Vagina (tissue), 2 donors: ENCODE measurements around the gene SCAMP4.

ENCODE experiments used
- POLR2A ChIP-seq, 2 donors: fragments of 450-650 bp; IDR thresholded peaks; one replicate each; pipeline ENCODE4 v1.6.1; 2017; ENCODE audit warnings: antibody characterized with exemption in 2 of 2, mild to moderate bottlenecking in 2 of 2, moderate library complexity in 2 of 2
- POLR2AphosphoS5 ChIP-seq, 2 donors: sonication (generic); formaldehyde crosslinking; IDR thresholded peaks; one replicate each; pipeline ENCODE4 v1.9.0; 2017; ENCODE audit warnings: antibody characterized with exemption in 2 of 2, mild to moderate bottlenecking in 2 of 2, low read depth in 1 of 2; ENCODE audit not compliant: insufficient read depth in 1 of 2
- TF ChIP-seq, protein P1 (sequence below), 3 experiments: fragments of 450-650 bp in 2 of 3; fragments of 200-600 bp in 1 of 3; sonication (generic) in 1 of 3; IDR thresholded peaks; one replicate each; pipeline ENCODE4 v1.5.1; 2017 to 2019; ENCODE audit warnings: antibody characterized with exemption in 3 of 3, mild to moderate bottlenecking in 2 of 3, moderate library complexity in 2 of 3

GRCh38 chr19:1952635-1953034 lies 47.4 kb downstream of the SCAMP4 start:
- TF ChIP-seq POLR2A (IDR thresholded peaks at IDR 0.05) (no peak), POLR2AphosphoS5 (IDR thresholded peaks at IDR 0.05; ENCODE audit: insufficient read depth in 1 of 2, low read depth in 1 of 2) (no peak)
- TF ChIP-seq, protein P1, sequence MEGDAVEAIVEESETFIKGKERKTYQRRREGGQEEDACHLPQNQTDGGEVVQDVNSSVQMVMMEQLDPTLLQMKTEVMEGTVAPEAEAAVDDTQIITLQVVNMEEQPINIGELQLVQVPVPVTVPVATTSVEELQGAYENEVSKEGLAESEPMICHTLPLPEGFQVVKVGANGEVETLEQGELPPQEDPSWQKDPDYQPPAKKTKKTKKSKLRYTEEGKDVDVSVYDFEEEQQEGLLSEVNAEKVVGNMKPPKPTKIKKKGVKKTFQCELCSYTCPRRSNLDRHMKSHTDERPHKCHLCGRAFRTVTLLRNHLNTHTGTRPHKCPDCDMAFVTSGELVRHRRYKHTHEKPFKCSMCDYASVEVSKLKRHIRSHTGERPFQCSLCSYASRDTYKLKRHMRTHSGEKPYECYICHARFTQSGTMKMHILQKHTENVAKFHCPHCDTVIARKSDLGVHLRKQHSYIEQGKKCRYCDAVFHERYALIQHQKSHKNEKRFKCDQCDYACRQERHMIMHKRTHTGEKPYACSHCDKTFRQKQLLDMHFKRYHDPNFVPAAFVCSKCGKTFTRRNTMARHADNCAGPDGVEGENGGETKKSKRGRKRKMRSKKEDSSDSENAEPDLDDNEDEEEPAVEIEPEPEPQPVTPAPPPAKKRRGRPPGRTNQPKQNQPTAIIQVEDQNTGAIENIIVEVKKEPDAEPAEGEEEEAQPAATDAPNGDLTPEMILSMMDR (IDR thresholded peaks at IDR 0.05) = no peak
